ENCODE measurements around the gene RPTOR.

The RPTOR gene

GRCh38 chr17:80566054-80566400 lies 21.4 kb downstream of the RPTOR start:
- Histone ChIP-seq H3K4me2 (ENCODE audit: insufficient read depth, low read length) (no peak overlapping the region), H3K36me3 (ENCODE audit: insufficient read depth, low read length) (no peaks in the 10 kb centered on the region), H3K4me1 (ENCODE audit: insufficient read depth, low read length) (no peaks in the 10 kb centered on the region), H3K4me3 (ENCODE audit: low read depth in 1 of 2, low read length in 2 of 2) (no peak overlapping the region), H4K20me1 (ENCODE audit: insufficient read depth, low read length) (peaks cover 40% of the 10 kb centered on the region), H3K79me2 (ENCODE audit: insufficient read depth, low read length) (peaks cover 92% of the 10 kb centered on the region), H3K27ac (ENCODE audit: low read length) (no peak overlapping the region), H2AFZ (ENCODE audit: low read depth, low read length) (no peak overlapping the region), H3K9ac (ENCODE audit: low read depth, low read length) (no peak overlapping the region), H3K9me3 (ENCODE audit: insufficient read depth, low read length, severe bottlenecking) (no peaks in the 10 kb centered on the region), H3K27me3 (ENCODE audit: insufficient read depth, low read length, poor library complexity) (no peaks in the 10 kb centered on the region)
- TF ChIP-seq EZH2 (IDR thresholded peaks at IDR 0.05; ENCODE audit: borderline replicate concordance, low read depth, low read length, severe bottlenecking), result no peak
- no peak for TF ChIP-seq CTCF (IDR thresholded peaks at IDR 0.05; ENCODE audit: borderline replicate concordance, extremely low read depth, low read length, poor library complexity, severe bottlenecking)
- DNase-seq (no peak), ATAC-seq (ENCODE audit: insufficient read depth, low read depth) (no peak)

- Histone ChIP-seq H3K27ac (ENCODE audit: low read length) (no peak overlapping the region), H2AFZ (ENCODE audit: low read depth, low read length) (no peak overlapping the region), H3K9me3 (ENCODE audit: insufficient read depth, low read length, severe bottlenecking) (no peaks in the 10 kb centered on the region), H3K27me3 (ENCODE audit: insufficient read depth, low read length, poor library complexity) (no peaks in the 10 kb centered on the region), H3K9ac (ENCODE audit: low read depth, low read length) (no peak overlapping the region), H3K4me3 (ENCODE audit: low read depth in 1 of 2, low read length in 2 of 2) (no peak overlapping the region), H3K4me2 (ENCODE audit: insufficient read depth, low read length) (no peak overlapping the region), H3K36me3 (ENCODE audit: insufficient read depth, low read length) (no peaks in the 10 kb centered on the region), H4K20me1 (ENCODE audit: insufficient read depth, low read length) (peaks cover 41% of the 10 kb centered on the region), H3K4me1 (ENCODE audit: insufficient read depth, low read length) (no peaks in the 10 kb centered on the region), H3K79me2 (ENCODE audit: insufficient read depth, low read length) (peaks cover 94% of the 10 kb centered on the region)
- ATAC-seq (ENCODE audit: insufficient read depth, low read depth) (no peak), DNase-seq (no peak)
- TF ChIP-seq EZH2 (IDR thresholded peaks at IDR 0.05; ENCODE audit: borderline replicate concordance, low read depth, low read length, severe bottlenecking), result no peak
- no peak for TF ChIP-seq CTCF (IDR thresholded peaks at IDR 0.05; ENCODE audit: borderline replicate concordance, extremely low read depth, low read length, poor library complexity, severe bottlenecking)
These were observed 23.6 kb downstream of the RPTOR start for GRCh38 chr17:80568246-80568645.

- Histone ChIP-seq H3K36me3 (ENCODE audit: insufficient read depth, low read length) (no peaks in the 10 kb centered on the region), H3K4me1 (ENCODE audit: insufficient read depth, low read length) (no peaks in the 10 kb centered on the region), H3K27ac (ENCODE audit: low read length) (no peak overlapping the region), H2AFZ (ENCODE audit: low read depth, low read length) (no peak overlapping the region), H3K4me3 (ENCODE audit: low read depth in 1 of 2, low read length in 2 of 2) (no peak overlapping the region), H4K20me1 (ENCODE audit: insufficient read depth, low read length) (peaks cover 42% of the 10 kb centered on the region), H3K9me3 (ENCODE audit: insufficient read depth, low read length, severe bottlenecking) (no peaks in the 10 kb centered on the region), H3K4me2 (ENCODE audit: insufficient read depth, low read length) (no peak overlapping the region), H3K79me2 (ENCODE audit: insufficient read depth, low read length) (peaks cover 93% of the 10 kb centered on the region), H3K27me3 (ENCODE audit: insufficient read depth, low read length, poor library complexity) (no peaks in the 10 kb centered on the region), H3K9ac (ENCODE audit: low read depth, low read length) (no peak overlapping the region)
- TF ChIP-seq CTCF (IDR thresholded peaks at IDR 0.05; ENCODE audit: borderline replicate concordance, extremely low read depth, low read length, poor library complexity, severe bottlenecking) (no peak), EZH2 (IDR thresholded peaks at IDR 0.05; ENCODE audit: borderline replicate concordance, low read depth, low read length, severe bottlenecking) (no peak)
- ATAC-seq (ENCODE audit: insufficient read depth, low read depth), result no peak
- no peak for DNase-seq
These were observed 25.3 kb downstream of the RPTOR start for GRCh38 chr17:80569924-80570323.

GRCh38 chr17:80573701-80574100 lies 29.1 kb downstream of the RPTOR start:
- no peaks in the 10 kb centered on the region for H3K9me3 ChIP-seq (ENCODE audit: insufficient read depth, low read length, severe bottlenecking)
- ATAC-seq (ENCODE audit: insufficient read depth, low read depth), result no peak
- peaks cover 97% of the 10 kb centered on the region for H3K79me2 ChIP-seq (ENCODE audit: insufficient read depth, low read length)
- no peak for DNase-seq
- no peak overlapping the region for H3K4me2 ChIP-seq (ENCODE audit: insufficient read depth, low read length)
- H2AFZ ChIP-seq (ENCODE audit: low read depth, low read length), result no peak overlapping the region
- no peaks in the 10 kb centered on the region for H3K27me3 ChIP-seq (ENCODE audit: insufficient read depth, low read length, poor library complexity)
- no peak overlapping the region for H3K27ac ChIP-seq (ENCODE audit: low read length)
- H3K9ac ChIP-seq (ENCODE audit: low read depth, low read length), result no peak overlapping the region
- H3K4me1 ChIP-seq (ENCODE audit: insufficient read depth, low read length), result no peaks in the 10 kb centered on the region
- no peak overlapping the region for H3K4me3 ChIP-seq (ENCODE audit: low read depth in 1 of 2, low read length in 2 of 2)
- peaks cover 52% of the 10 kb centered on the region for H4K20me1 ChIP-seq (ENCODE audit: insufficient read depth, low read length)
- peaks cover 6% of the 10 kb centered on the region; the same call in 1 of the 2 replicates for H3K36me3 ChIP-seq (ENCODE audit: insufficient read depth, low read length)
- no peak for TF ChIP-seq EZH2 (IDR thresholded peaks at IDR 0.05; ENCODE audit: borderline replicate concordance, low read depth, low read length, severe bottlenecking)
- TF ChIP-seq CTCF (IDR thresholded peaks at IDR 0.05; ENCODE audit: borderline replicate concordance, extremely low read depth, low read length, poor library complexity, severe bottlenecking), result no peak
